Muscle of leg (tissue), 11 donors: ENCODE measurements around the gene UBD. TPM values are rescaled to one million over a fixed set of nuclear protein-coding genes. Genes with fewer than 3 reads are reported as not detected.

Source experiments
- DNase-seq: peaks from one replicate; pipeline ENCODE4 v3.0.0; 2013
- H3K27ac ChIP-seq: one replicate; pipeline ENCODE4 v1.5.1; 2013; ENCODE audit warnings: mild to moderate bottlenecking, low read length, control low read depth
- H3K27me3 ChIP-seq: one replicate; pipeline ENCODE4 v1.6.1; 2013; ENCODE audit warnings: low read length; ENCODE audit not compliant: control insufficient read depth, insufficient read depth
- H3K36me3 ChIP-seq: one replicate; pipeline ENCODE4 v1.6.1; 2013; ENCODE audit warnings: low read length; ENCODE audit not compliant: control insufficient read depth, insufficient read depth
- H3K4me1 ChIP-seq: one replicate; pipeline ENCODE4 v1.6.1; 2013; ENCODE audit warnings: low read length; ENCODE audit not compliant: control insufficient read depth, insufficient read depth
- H3K4me3 ChIP-seq: one replicate; pipeline ENCODE4 v1.5.1; 2013; ENCODE audit warnings: low read length, control low read depth
- H3K9me3 ChIP-seq: replicated peaks from 2 replicates; pipeline ENCODE4 v1.6.1; 2013; ENCODE audit warnings: low read depth, low read length; ENCODE audit not compliant: control insufficient read depth
- WGBS: methylation state at CpG from one replicate; pipeline ENCODE4 v1.1.5; 2013; ENCODE audit warnings: missing lambda C conversion rate; ENCODE audit not compliant: insufficient coverage; 5-methylcytosine and 5-hydroxymethylcytosine counted together
- polyA plus RNA-seq, 8 donors: library from polyadenylated mRNA; unstranded; fragments of 120-200 nt; gene quantifications; one replicate each; pipeline versions ENCODE4 v1.2.1 to v1.2.3, GENCODE V29; 2013; ENCODE audit warnings: inconsistent platforms in 1 of 8, low replicate concordance in 1 of 8; ENCODE audit not compliant: insufficient read length in 8 of 8, insufficient read depth in 1 of 8
- total RNA-seq: library from RNA; stranded (reverse); fragments of 120-200 nt; gene quantifications from one replicate; pipeline ENCODE4 v1.2.4, GENCODE V29; 2013

Gene UBD
- total and polyA plus RNA-seq, 9 donors = 0.15 to 1.6 (median 0.31) TPM; not detected in 1

DNA sequence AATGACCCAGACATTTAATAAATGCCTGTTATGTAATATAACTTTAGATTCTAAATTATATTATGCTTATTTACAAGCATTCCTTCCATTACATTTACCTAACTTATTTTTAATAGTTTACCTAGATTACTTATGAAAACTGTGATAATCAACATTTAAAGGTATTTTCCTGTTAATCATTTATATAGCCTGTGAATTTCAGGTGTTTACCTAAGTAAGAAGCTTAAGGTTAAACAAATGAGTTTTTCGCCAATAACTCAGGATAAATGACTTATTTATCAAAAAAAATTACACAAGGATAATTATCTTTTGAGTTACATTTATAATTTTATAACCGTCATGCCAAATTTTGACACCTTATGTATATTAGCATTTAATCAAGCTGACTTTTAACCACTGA is 35.5 kb downstream of the UBD start:
- Histone ChIP-seq H3K27ac (no peak overlapping the region), H3K9me3 (no peaks in the 10 kb centered on the region), H3K4me3 (no peak overlapping the region), H3K36me3 (no peaks in the 10 kb centered on the region), H3K27me3 (no peaks in the 10 kb centered on the region), H3K4me1 (no peaks in the 10 kb centered on the region)
- WGBS = no CpG with 5 or more reads among the region's 2 CpGs
- no peak for DNase-seq

DNA sequence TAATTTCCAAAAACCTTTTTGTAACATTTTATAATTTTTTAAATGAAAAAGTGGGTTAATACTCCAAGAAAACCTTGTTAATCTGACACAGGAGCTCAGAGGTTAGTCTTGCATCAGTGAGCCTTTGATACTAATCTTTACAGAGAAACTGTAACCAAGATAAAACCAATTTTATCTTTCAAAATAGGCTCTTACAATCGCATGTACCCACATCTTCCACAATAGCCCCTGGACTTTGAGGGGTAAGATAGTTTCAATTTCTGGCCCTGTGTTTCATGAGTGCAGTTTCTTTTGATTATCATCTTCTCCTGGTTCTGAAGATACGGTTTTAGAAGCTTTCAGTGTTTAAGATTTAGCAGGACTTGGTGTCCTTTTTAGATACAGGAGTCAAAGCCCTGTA is 37.3 kb downstream of the UBD start:
- no peak overlapping the region for H3K27ac ChIP-seq
- H3K27me3 ChIP-seq = no peaks in the 10 kb centered on the region
- H3K9me3 ChIP-seq = no peaks in the 10 kb centered on the region
- H3K4me3 ChIP-seq = no peak overlapping the region
- no CpG with 5 or more reads among the region's 2 CpGs for WGBS
- no peaks in the 10 kb centered on the region for H3K4me1 ChIP-seq
- no peaks in the 10 kb centered on the region for H3K36me3 ChIP-seq
- DNase-seq = no peak

DNA sequence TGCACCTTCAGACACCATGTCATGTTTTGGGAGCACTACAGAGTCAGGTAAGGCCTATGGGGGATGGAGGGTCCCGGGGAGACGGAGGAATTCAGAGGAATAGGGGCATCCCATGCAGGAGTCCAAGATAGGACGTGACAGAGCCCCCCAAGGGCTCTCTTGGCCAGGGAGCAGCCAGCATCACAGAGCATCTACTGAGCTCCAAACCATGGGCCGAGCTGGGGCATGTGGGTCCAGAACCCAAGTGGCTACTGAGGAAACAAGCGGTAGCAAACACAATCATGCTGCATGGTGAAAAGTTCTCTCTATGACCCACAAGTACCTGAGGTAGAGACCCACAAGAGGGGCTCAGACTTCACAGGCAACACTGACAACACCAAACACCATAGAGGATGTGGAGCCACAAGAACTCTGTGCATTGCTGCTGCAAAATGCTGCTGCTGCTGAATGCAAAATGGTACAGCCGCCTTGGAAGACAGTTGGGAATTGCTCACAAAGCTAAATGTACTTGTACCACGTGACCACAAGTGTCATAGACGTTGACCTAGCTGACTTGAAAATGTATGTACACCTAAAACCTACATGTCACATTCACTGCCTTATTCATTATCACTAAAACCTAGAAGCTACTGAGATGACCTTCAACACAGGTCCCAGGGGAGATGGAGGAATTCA is 38.4 kb downstream of the UBD start:
- Histone ChIP-seq H3K9me3 (no peaks in the 10 kb centered on the region), H3K4me1 (no peaks in the 10 kb centered on the region), H3K4me3 (no peak overlapping the region), H3K36me3 (no peaks in the 10 kb centered on the region), H3K27me3 (no peaks in the 10 kb centered on the region), H3K27ac (no peak overlapping the region)
- DNase-seq = no peak
- WGBS = 61% methylated on average over 6 of the region's 8 CpGs

DNA sequence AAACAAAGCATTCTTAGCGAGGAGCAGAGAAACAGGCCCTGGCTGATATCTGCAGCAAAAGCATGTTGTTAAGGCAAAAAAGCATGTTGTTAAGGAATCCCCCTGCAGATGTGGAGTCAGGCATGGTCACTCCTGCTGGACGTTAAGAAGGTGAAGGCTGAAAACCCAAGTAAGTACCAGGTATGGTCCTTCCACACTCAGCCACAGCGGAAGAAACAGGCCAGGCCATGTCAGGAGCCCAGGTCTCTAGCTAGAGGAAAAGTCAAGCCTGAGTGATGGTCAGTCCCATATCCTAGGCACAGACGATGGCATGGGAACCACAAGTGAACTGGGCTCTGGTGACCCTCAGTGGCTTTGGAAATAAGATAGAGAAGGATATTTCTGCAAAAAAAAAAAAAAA is 39.3 kb downstream of the UBD start:
- no peak for DNase-seq
- no peaks in the 10 kb centered on the region for H3K36me3 ChIP-seq
- H3K9me3 ChIP-seq = no peaks in the 10 kb centered on the region
- H3K27ac ChIP-seq = no peak overlapping the region
- H3K4me3 ChIP-seq = no peak overlapping the region
- 63% methylated on average over 2 of the region's 4 CpGs for WGBS
- H3K4me1 ChIP-seq = no peaks in the 10 kb centered on the region
- H3K27me3 ChIP-seq = no peaks in the 10 kb centered on the region

DNA sequence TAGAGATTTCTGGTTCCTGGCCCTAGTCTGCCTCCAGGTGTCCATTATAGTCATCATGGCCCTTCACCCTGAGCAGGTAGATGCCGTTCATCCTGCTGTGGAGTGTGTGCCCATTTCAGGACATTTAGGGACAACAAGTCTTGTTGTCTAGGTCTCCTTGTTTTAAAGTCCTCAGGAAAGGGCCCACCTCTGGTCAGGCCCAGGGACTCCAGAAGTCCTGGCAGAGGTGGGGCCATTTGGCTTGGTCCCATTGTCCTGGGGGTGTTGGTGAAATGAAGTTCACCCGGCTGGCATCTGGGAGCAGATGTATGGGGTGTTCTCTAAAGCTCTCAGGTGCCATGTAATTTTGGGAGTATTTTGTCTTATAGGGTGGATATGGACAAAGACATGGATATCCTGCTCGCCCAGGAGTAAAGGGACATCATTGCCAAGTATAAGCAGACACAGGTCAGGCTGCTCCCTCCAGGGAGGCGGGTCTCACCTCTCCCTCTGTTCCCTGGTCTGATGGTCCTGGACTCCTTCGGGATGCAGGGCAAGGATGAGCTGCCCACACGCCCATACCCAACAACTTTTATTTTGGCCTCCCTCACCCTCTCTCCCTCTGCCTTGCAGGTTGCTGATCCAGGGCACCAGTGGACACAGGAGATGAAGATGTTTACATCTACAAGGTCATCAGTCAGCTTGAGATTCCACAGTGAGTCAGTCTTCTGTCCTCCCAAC is 40.1 kb downstream of the UBD start:
- Histone ChIP-seq H3K4me3 (no peak overlapping the region), H3K36me3 (no peaks in the 10 kb centered on the region), H3K27ac (no peak overlapping the region), H3K4me1 (no peaks in the 10 kb centered on the region), H3K27me3 (no peaks in the 10 kb centered on the region), H3K9me3 (no peaks in the 10 kb centered on the region)
- 77% methylated on average over 5 of the region's 6 CpGs for WGBS
- no peak for DNase-seq

DNA sequence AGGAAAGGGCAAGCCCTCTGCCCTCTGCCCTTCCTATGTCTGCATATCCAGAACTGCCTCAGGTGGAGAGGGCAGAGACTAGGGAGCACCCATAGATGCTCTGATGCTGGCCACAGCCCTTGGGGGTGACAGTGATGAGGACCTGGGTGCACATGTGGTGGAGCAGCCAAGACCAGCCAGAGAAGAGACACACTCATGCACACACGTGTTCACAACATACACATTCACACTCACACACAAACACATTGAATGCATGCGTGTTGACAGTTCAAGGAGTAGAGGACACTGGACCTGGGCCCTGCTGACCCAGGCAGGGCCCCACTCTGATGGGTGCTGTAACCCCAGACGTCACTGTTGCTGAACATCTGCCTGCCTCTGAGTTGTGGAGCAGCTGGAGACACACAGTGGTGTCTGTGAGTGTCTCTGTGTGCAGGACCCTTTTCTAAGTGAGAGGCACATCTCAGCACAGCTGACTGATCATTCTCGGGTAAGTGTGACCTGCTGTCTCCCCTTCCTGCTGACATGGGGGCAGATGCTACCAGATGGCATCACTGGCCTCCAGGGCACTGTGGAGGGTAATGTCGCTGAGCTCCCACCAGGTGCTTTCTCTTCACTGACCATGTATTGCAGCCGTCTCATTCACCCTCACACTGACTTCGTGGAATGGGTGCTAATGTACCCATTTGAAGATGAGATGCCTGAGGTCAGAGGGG is 41.6 kb downstream of the UBD start:
- H3K36me3 ChIP-seq = no peaks in the 10 kb centered on the region
- DNase-seq = no peak
- H3K9me3 ChIP-seq = no peaks in the 10 kb centered on the region
- no peak overlapping the region for H3K27ac ChIP-seq
- 74% methylated on average over 4 of the region's 7 CpGs for WGBS
- H3K4me1 ChIP-seq = no peaks in the 10 kb centered on the region
- no peak overlapping the region for H3K4me3 ChIP-seq
- H3K27me3 ChIP-seq = no peaks in the 10 kb centered on the region

DNA sequence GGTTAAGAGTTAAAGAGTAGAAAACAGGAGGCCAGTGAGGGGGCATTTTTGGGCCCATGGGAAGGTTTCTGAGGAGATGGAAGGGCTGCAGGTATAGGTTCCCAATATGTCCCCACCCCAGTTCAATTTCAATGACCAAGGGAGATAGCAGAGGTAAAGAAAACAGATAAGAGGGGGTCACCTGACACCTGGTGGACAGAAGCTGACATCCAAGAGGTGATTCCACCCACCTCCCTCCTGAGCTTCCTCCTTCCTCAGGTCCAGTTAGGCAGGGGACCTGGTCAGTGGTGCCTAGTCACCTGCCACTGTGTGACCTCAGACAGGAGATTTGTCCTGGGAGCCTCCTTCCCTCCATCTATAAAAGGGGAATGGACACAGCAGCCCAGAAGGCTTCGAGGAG is 42.3 kb downstream of the UBD start:
- DNase-seq = no peak
- H3K9me3 ChIP-seq = no peaks in the 10 kb centered on the region
- H3K27ac ChIP-seq = no peak overlapping the region
- no peaks in the 10 kb centered on the region for H3K36me3 ChIP-seq
- no peaks in the 10 kb centered on the region for H3K4me1 ChIP-seq
- H3K4me3 ChIP-seq = no peak overlapping the region
- WGBS = no CpG with 5 or more reads among the region's 1 CpG
- no peaks in the 10 kb centered on the region for H3K27me3 ChIP-seq

DNA sequence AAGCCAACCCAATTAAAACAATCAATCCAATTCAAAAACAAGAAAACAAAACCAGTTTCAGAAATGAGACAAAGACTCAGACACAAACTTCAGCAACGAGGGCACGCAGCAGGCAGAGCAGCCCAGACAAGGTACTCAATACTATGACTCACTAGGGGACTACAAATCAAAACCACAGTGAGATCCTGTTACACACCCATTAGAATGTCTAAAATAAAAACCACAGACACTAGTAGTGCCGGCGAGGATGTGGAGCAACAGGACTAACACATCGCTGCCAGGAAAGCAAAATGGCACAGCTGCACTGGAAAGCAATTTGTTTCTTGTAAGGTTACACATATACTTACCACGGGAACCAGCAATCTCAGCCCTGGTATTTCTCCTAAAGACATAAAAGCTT is 43.4 kb downstream of the UBD start:
- H3K4me1 ChIP-seq = no peaks in the 10 kb centered on the region
- no peak overlapping the region for H3K4me3 ChIP-seq
- H3K27me3 ChIP-seq = no peaks in the 10 kb centered on the region
- 8% methylated on average over 2 of the region's 6 CpGs for WGBS
- no peaks in the 10 kb centered on the region for H3K36me3 ChIP-seq
- H3K27ac ChIP-seq = no peak overlapping the region
- no peaks in the 10 kb centered on the region for H3K9me3 ChIP-seq
- DNase-seq = no peak

DNA sequence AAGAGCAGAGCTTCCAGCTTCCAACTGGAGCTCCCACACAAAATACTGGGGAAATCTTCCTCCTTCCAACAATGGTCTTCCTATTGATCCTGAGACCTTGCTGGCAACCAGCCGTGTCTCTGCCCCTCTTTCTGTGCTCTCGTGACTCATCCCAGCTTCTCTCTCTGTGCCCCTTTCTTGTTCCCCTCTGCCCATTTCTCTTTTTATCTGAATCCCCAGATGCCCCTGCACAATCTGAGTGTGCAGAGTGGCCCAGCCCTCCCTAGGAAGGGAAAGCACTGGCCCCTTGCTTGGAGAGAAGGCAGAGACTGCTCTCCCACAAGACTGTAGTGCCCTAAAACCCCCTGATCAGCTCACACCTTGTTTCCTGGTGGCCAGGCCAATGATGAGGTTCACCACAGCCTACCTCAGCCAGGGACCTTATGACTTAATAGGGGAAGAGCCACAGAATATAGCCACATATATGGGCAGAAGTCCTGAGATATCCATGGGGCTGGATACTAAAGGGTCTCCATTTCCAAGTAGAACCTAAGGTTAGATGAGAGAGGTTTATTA is 48.7 kb downstream of the UBD start:
- Histone ChIP-seq H3K4me3 (no peak overlapping the region), H3K4me1 (no peaks in the 10 kb centered on the region), H3K27me3 (peaks cover 3% of the 10 kb centered on the region), H3K36me3 (no peaks in the 10 kb centered on the region), H3K27ac (no peak overlapping the region), H3K9me3 (no peaks in the 10 kb centered on the region)
- WGBS = 78% methylated on average over 1 of the region's 2 CpGs
- no peak for DNase-seq

DNA sequence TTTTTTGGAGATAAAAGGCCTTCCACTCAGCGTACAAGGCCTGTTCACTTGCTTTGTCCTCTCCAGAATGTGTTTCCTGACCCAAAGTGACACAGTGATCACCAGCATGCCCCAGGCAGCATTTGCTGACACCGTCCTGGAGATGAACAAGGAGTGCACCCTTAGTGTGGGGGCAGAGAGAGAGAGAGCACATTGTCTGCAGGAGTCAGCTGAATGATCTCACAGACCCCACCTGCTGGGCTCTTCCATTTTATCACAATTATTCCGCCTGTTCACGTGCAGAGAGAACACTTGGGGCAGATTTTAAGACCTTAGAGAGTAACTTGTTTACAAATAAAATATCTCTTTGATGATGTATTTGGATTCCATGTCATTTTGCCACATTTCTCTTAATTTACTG is 49.3 kb downstream of the UBD start:
- Histone ChIP-seq H3K4me3 (no peak overlapping the region), H3K27me3 (peaks cover 3% of the 10 kb centered on the region), H3K27ac (no peak overlapping the region), H3K36me3 (no peaks in the 10 kb centered on the region), H3K4me1 (no peaks in the 10 kb centered on the region), H3K9me3 (no peaks in the 10 kb centered on the region)
- peak; percentile 1 for DNase-seq
- no CpG with 5 or more reads among the region's 4 CpGs for WGBS
